ENCODE data around the gene CXCR4.

Gene CXCR4

DNA sequence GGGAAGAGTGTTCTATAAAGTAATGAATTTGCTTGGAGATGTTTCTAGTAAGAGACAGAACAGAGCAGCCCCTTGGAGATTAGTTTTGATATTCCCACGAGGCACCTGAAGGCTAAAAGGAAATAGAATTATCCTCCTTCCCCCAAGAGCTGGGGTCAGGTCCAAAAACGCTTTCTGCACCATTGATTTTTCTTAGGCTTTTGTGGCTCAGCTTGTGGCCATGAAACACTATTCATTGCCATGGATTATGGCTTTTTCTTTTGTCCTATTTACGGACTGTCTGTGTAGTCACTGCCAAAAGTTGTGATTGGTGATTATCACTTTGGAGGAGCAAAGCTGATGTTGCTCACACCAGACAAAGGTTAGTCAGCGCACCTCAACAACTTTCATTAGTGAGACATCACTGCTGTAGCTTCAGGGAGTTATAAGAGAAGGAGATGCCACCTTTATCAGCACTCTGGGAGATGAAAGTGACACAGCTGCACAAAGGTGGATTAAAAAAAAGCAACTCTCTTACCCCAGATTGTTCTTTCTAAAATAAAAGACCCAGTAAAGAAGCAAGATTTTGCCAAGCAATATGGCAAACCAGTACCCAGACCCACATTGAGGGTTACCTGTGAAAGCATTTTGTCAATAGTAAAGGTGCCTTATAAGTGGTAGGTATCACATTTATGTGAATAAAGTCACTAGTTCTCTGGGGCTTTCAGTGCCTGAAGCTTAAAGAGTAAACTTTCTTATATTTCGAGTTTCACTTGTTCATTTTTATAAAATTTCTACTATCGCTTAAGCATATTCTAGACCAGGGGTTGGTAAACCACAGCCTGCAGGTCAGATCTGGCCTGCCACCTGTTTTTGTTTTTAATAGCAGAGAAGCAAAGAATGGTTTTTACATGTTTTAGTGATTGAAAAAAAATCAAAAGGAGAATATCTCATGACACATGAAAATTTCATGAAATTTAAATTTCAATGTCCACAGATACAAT is 10.6 kb downstream of the CXCR4 start:
- Histone ChIP-seq H3F3A (ENCODE audit: low read depth) (no peaks in the 10 kb centered on the region), H3K9ac (ENCODE audit: low read depth, low read length, poor library complexity, severe bottlenecking) (no peak overlapping the region), H3K4me1 (ENCODE audit: insufficient read depth, low read length, poor library complexity, severe bottlenecking) (peaks cover 24% of the 10 kb centered on the region), H3K79me2 (ENCODE audit: insufficient read depth, low read length) (peaks cover 2% of the 10 kb centered on the region), H3K27me3 (ENCODE audit: insufficient read depth, low read length, poor library complexity, severe bottlenecking) (no peaks in the 10 kb centered on the region), H3K4me3 (ENCODE audit: low read length, poor library complexity, severe bottlenecking) (no peak overlapping the region), H3K4me2 (ENCODE audit: low read depth, low read length, poor library complexity, severe bottlenecking) (no peak overlapping the region), H3K9me3 (ENCODE audit: insufficient read depth, low read depth, low read length) (no peaks in the 10 kb centered on the region), H2AFZ (ENCODE audit: low read length) (no peak overlapping the region), H4K20me1 (ENCODE audit: insufficient read depth, low read length, poor library complexity, severe bottlenecking) (no peaks in the 10 kb centered on the region), H3K9me2 (replicated peaks; ENCODE audit: low read depth, low read length) (no peaks in the 10 kb centered on the region), H3K36me3 (ENCODE audit: insufficient read depth, low read length) (no peaks in the 10 kb centered on the region; the same call in 1 of the 2 replicates)
- TF ChIP-seq CTCF (conservative IDR thresholded peaks at IDR 0.05; ENCODE audit: low read length) (no peak), EZH2phosphoT487 (IDR thresholded peaks at IDR 0.05; ENCODE audit: borderline replicate concordance) (no peak)

GRCh38 chr2:136106505-136106904 is 11.4 kb downstream of the CXCR4 start:
- H3K9me2 ChIP-seq (replicated peaks; ENCODE audit: low read depth, low read length): no peaks in the 10 kb centered on the region
- no peak overlapping the region for H2AFZ ChIP-seq (ENCODE audit: low read length)
- no peak overlapping the region for H3K9ac ChIP-seq (ENCODE audit: low read depth, low read length, poor library complexity, severe bottlenecking)
- no peak overlapping the region for H3K4me2 ChIP-seq (ENCODE audit: low read depth, low read length, poor library complexity, severe bottlenecking)
- H3K9me3 ChIP-seq (ENCODE audit: insufficient read depth, low read depth, low read length): no peaks in the 10 kb centered on the region
- no peak overlapping the region for H3K4me3 ChIP-seq (ENCODE audit: low read length, poor library complexity, severe bottlenecking)
- no peaks in the 10 kb centered on the region for H4K20me1 ChIP-seq (ENCODE audit: insufficient read depth, low read length, poor library complexity, severe bottlenecking)
- no peaks in the 10 kb centered on the region for H3K36me3 ChIP-seq (ENCODE audit: insufficient read depth, low read length)
- H3K27me3 ChIP-seq (ENCODE audit: insufficient read depth, low read length, poor library complexity, severe bottlenecking): no peaks in the 10 kb centered on the region
- peaks cover 22% of the 10 kb centered on the region for H3K4me1 ChIP-seq (ENCODE audit: insufficient read depth, low read length, poor library complexity, severe bottlenecking)
- no peak for TF ChIP-seq CTCF (conservative IDR thresholded peaks at IDR 0.05; ENCODE audit: low read length)
- no peak for TF ChIP-seq EZH2phosphoT487 (IDR thresholded peaks at IDR 0.05; ENCODE audit: borderline replicate concordance)
- no peaks in the 10 kb centered on the region for H3K79me2 ChIP-seq (ENCODE audit: insufficient read depth, low read length)
- no peaks in the 10 kb centered on the region for H3F3A ChIP-seq (ENCODE audit: low read depth)

GRCh38 chr2:136104977-136105376 is 13.0 kb downstream of the CXCR4 start:
- H3K27me3 ChIP-seq (ENCODE audit: insufficient read depth, low read length, poor library complexity, severe bottlenecking): no peaks in the 10 kb centered on the region
- H4K20me1 ChIP-seq (ENCODE audit: insufficient read depth, low read length, poor library complexity, severe bottlenecking): no peaks in the 10 kb centered on the region
- no peaks in the 10 kb centered on the region for H3F3A ChIP-seq (ENCODE audit: low read depth)
- H3K36me3 ChIP-seq (ENCODE audit: insufficient read depth, low read length): no peaks in the 10 kb centered on the region
- H3K4me2 ChIP-seq (ENCODE audit: low read depth, low read length, poor library complexity, severe bottlenecking): no peak overlapping the region
- no peak overlapping the region for H2AFZ ChIP-seq (ENCODE audit: low read length)
- TF ChIP-seq EZH2phosphoT487 (IDR thresholded peaks at IDR 0.05; ENCODE audit: borderline replicate concordance) (no peak), CTCF (conservative IDR thresholded peaks at IDR 0.05; ENCODE audit: low read length) (no peak)
- no peak overlapping the region for H3K9ac ChIP-seq (ENCODE audit: low read depth, low read length, poor library complexity, severe bottlenecking)
- H3K4me3 ChIP-seq (ENCODE audit: low read length, poor library complexity, severe bottlenecking): no peak overlapping the region
- no peaks in the 10 kb centered on the region for H3K9me2 ChIP-seq (replicated peaks; ENCODE audit: low read depth, low read length)
- H3K79me2 ChIP-seq (ENCODE audit: insufficient read depth, low read length): no peaks in the 10 kb centered on the region
- no peaks in the 10 kb centered on the region for H3K9me3 ChIP-seq (ENCODE audit: insufficient read depth, low read depth, low read length)
- H3K4me1 ChIP-seq (ENCODE audit: insufficient read depth, low read length, poor library complexity, severe bottlenecking): peaks cover 22% of the 10 kb centered on the region

Data from Loucy (cell line).